CD14-positive monocyte (primary cell): ENCODE measurements around the gene OSBPL1A. TPM values are rescaled to one million over a fixed set of nuclear protein-coding genes. Genes with fewer than 3 reads are reported as not detected.

Experiments used
- DNase-seq, 3 donors: peaks; one replicate each; pipeline ENCODE4 v3.0.0-alpha.2; 2011 to 2022
- H2AFZ ChIP-seq: 2 replicates; pipeline ENCODE4 v1.6.0; 2012; ENCODE audit warnings: mild to moderate bottlenecking, low read depth, low read length, inconsistent platforms; ENCODE audit not compliant: insufficient read depth, poor library complexity, severe bottlenecking
- H3K27ac ChIP-seq, 2 donors: 1 replicate in 1 of 2; 2 replicates in 1 of 2; pipeline ENCODE4 v1.5.1; 2012 to 2013; ENCODE audit warnings: low read length in 2 of 2, control low read depth in 1 of 2, inconsistent platforms in 1 of 2, low read depth in 1 of 2, mild to moderate bottlenecking in 1 of 2
- H3K27me3 ChIP-seq, 2 donors: one replicate each; pipeline versions ENCODE4 v1.6.0 to v1.6.1; 2011 to 2013; ENCODE audit warnings: low read length in 2 of 2; ENCODE audit not compliant: control insufficient read depth in 2 of 2, insufficient read depth in 2 of 2
- H3K36me3 ChIP-seq, 2 donors: replicated peaks in 1 of 2; 1 replicate in 1 of 2; 2 replicates in 1 of 2; pipeline versions ENCODE4 v1.5.1 to v1.6.1; 2012 to 2013; ENCODE audit warnings: low read length in 2 of 2, control low read depth in 1 of 2, inconsistent platforms in 1 of 2, mild to moderate bottlenecking in 1 of 2; ENCODE audit not compliant: insufficient read depth in 2 of 2, control insufficient read depth in 1 of 2
- H3K4me1 ChIP-seq, 2 donors: 1 replicate in 1 of 2; 2 replicates in 1 of 2; pipeline versions ENCODE4 v1.5.1 to v1.6.1; 2012 to 2013; ENCODE audit warnings: low read length in 2 of 2, control low read depth in 1 of 2, inconsistent platforms in 1 of 2, mild to moderate bottlenecking in 1 of 2, moderate library complexity in 1 of 2; ENCODE audit not compliant: insufficient read depth in 2 of 2, control insufficient read depth in 1 of 2
- H3K4me2 ChIP-seq: replicated peaks from 2 replicates; pipeline ENCODE3; 2012; ENCODE audit warnings: low read length, moderate library complexity, mild to moderate bottlenecking; ENCODE audit not compliant: poor library complexity, severe bottlenecking; ENCODE audit errors: extremely low read depth
- H3K4me3 ChIP-seq, 3 experiments: fragments of 200-600 bp in 1 of 3; sonication (generic) in 1 of 3; replicated peaks in 1 of 3; 1 replicate in 2 of 3; 2 replicates in 1 of 3; pipeline ENCODE4 v1.5.1; 2011 to 2013; ENCODE audit warnings: low read length in 3 of 3, mild to moderate bottlenecking in 3 of 3, control low read depth in 2 of 3, low read depth in 2 of 3, inconsistent platforms in 1 of 3, moderate library complexity in 1 of 3
- H3K79me2 ChIP-seq: 2 replicates; pipeline ENCODE4 v1.6.0; 2012; ENCODE audit warnings: mild to moderate bottlenecking, control low read depth, inconsistent platforms, low read length, moderate library complexity; ENCODE audit not compliant: insufficient read depth
- H3K9ac ChIP-seq: 2 replicates; pipeline ENCODE4 v1.6.0; 2017; ENCODE audit warnings: low read length, mild to moderate bottlenecking; ENCODE audit not compliant: insufficient read depth, poor library complexity, severe bottlenecking
- H3K9me3 ChIP-seq, 2 donors: replicated peaks in 1 of 2; 1 replicate in 1 of 2; 2 replicates in 1 of 2; pipeline versions ENCODE4 v1.5.1 to v1.6.1; 2012 to 2013; ENCODE audit warnings: low read length in 2 of 2, control low read depth in 1 of 2; ENCODE audit not compliant: control insufficient read depth in 1 of 2, insufficient read depth in 1 of 2
- H4K20me1 ChIP-seq: 2 replicates; pipeline ENCODE4 v1.6.0; 2012; ENCODE audit warnings: mild to moderate bottlenecking, low read length, control low read depth, moderate library complexity; ENCODE audit not compliant: insufficient read depth
- H3K27ac Mint-ChIP-seq, 7 donors: one replicate each; pipeline ENCODE4 v1.8.0; 2020; ENCODE audit warnings: mild to moderate bottlenecking in 7 of 7, mixed read lengths in 7 of 7, moderate library complexity in 6 of 7, inconsistent platforms in 2 of 7
- H3K27me3 Mint-ChIP-seq, 3 donors: one replicate each; pipeline ENCODE4 v1.8.0; 2021 to 2022; ENCODE audit warnings: low read depth in 3 of 3, mild to moderate bottlenecking in 3 of 3, mixed read lengths in 3 of 3, moderate library complexity in 3 of 3, inconsistent platforms in 1 of 3
- H3K36me3 Mint-ChIP-seq, 2 donors: one replicate each; pipeline ENCODE4 v1.8.0; 2020; ENCODE audit warnings: mixed read lengths in 2 of 2, inconsistent platforms in 1 of 2, mild to moderate bottlenecking in 1 of 2
- H3K4me1 Mint-ChIP-seq: one replicate; pipeline ENCODE4 v1.8.0; 2020; ENCODE audit warnings: mild to moderate bottlenecking, mixed read lengths
- H3K4me3 Mint-ChIP-seq, 2 donors: one replicate each; pipeline ENCODE4 v1.8.0; 2020; ENCODE audit warnings: mild to moderate bottlenecking in 2 of 2, mixed read lengths in 2 of 2, moderate library complexity in 1 of 2
- H3K9me3 Mint-ChIP-seq, 7 donors: one replicate each; pipeline ENCODE4 v1.8.0; 2020 to 2022; ENCODE audit warnings: mixed read lengths in 7 of 7, mild to moderate bottlenecking in 6 of 7, moderate library complexity in 6 of 7, inconsistent platforms in 2 of 7
- WGBS: methylation state at CpG from one replicate; pipeline ENCODE4 v1.1.5; 2013; ENCODE audit warnings: missing lambda C conversion rate; ENCODE audit not compliant: insufficient coverage; 5-methylcytosine and 5-hydroxymethylcytosine counted together
- intact Hi-C, 2 donors: fragments of 100-400 bp; cut with micrococcal nuclease; formaldehyde crosslinking; loops; one replicate each; pipeline versions ENCODE4 v1.15.0 to v1.15.1; 2023
- polyA plus RNA-seq, 3 donors: library from polyadenylated mRNA; depleted of rRNA in 1 of 3; unstranded in 2 of 3; stranded (reverse) in 1 of 3; fragments of 300-500 nt in 2 of 3; fragments of >200 nt in 1 of 3; fragmentation: Illumina TruSeq in 2 of 3; gene quantifications; 1 replicate in 2 of 3; 2 replicates in 1 of 3; pipeline ENCODE4 v1.2.3, GENCODE V29; 2012 to 2021
- TF ChIP-seq, protein P1 (sequence below): fragments of 200-600 bp; IDR thresholded peaks from one replicate; pipeline ENCODE4 v1.8.0; 2022; ENCODE audit warnings: antibody characterized with exemption, mild to moderate bottlenecking

OSBPL1A gene
- polyA plus RNA-seq, 3 donors, result 6.3 to 9.1 (median 7.1) TPM

- no peak overlapping the region for H3K4me3 Mint-ChIP-seq
- Histone ChIP-seq H3K9me3 (no peaks in the 10 kb centered on the region), H3K27me3 (peaks cover 0 to 14% of the 10 kb centered on the region in 2 donors), H3K4me3 (no peak overlapping the region), H3K79me2 (no peaks in the 10 kb centered on the region), H3K4me2 (no peak overlapping the region), H2AFZ (no peak overlapping the region), H3K36me3 (no peaks in the 10 kb centered on the region), H3K27ac (no peak overlapping the region), H4K20me1 (no peaks in the 10 kb centered on the region), H3K9ac (no peak overlapping the region), H3K4me1 (peaks cover 17 to 20% of the 10 kb centered on the region in 2 donors)
- no peak overlapping the region for H3K27ac Mint-ChIP-seq
- DNase-seq, result no peak
- TF ChIP-seq, protein P1, sequence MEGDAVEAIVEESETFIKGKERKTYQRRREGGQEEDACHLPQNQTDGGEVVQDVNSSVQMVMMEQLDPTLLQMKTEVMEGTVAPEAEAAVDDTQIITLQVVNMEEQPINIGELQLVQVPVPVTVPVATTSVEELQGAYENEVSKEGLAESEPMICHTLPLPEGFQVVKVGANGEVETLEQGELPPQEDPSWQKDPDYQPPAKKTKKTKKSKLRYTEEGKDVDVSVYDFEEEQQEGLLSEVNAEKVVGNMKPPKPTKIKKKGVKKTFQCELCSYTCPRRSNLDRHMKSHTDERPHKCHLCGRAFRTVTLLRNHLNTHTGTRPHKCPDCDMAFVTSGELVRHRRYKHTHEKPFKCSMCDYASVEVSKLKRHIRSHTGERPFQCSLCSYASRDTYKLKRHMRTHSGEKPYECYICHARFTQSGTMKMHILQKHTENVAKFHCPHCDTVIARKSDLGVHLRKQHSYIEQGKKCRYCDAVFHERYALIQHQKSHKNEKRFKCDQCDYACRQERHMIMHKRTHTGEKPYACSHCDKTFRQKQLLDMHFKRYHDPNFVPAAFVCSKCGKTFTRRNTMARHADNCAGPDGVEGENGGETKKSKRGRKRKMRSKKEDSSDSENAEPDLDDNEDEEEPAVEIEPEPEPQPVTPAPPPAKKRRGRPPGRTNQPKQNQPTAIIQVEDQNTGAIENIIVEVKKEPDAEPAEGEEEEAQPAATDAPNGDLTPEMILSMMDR, result no peak
- peaks cover 0 to 8% (median 4%) of the 10 kb centered on the region in 7 donors for H3K9me3 Mint-ChIP-seq
- H3K27me3 Mint-ChIP-seq, result peaks cover 13 to 15% (median 14%) of the 10 kb centered on the region in 3 donors
- H3K36me3 Mint-ChIP-seq, result no peaks in the 10 kb centered on the region
- H3K4me1 Mint-ChIP-seq, result peaks cover 17% of the 10 kb centered on the region
- intact Hi-C loops, result no loop called here
Measured at GRCh38 chr18:24142376-24142775, 255.2 kb downstream of the OSBPL1A start.

DNA sequence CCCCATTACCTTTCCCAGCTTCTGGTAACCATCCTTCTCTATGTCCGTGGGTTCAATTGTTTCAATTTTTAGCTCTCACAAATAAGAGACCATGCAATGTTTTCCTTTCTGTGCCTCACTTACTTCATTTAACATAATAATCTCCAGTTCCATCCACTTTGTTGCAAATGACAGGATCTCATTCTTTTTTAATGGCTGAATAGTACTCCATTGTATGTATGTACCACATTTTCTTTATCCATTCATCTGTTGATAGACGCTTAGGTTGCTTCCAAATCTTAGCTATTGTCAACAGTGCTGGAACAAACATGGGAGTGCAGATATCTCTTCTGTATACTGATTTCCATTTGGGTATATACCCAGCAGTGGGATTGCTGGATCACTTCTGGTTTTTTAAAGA lies 256.9 kb downstream of the OSBPL1A start:
- TF ChIP-seq, protein P1, result no peak
- Histone ChIP-seq H3K9me3 (no peaks in the 10 kb centered on the region), H3K79me2 (no peaks in the 10 kb centered on the region), H3K36me3 (peaks cover 2 to 7% of the 10 kb centered on the region in 2 donors), H3K4me3 (no peak overlapping the region), H3K27me3 (peaks cover 0 to 14% of the 10 kb centered on the region in 2 donors), H3K9ac (no peak overlapping the region), H3K4me1 (peaks cover 17 to 20% of the 10 kb centered on the region in 2 donors), H4K20me1 (no peaks in the 10 kb centered on the region), H3K27ac (no peak overlapping the region), H2AFZ (no peak overlapping the region), H3K4me2 (no peak overlapping the region)
- Mint-ChIP-seq H3K4me1 (peaks cover 17% of the 10 kb centered on the region), H3K4me3 (no peak overlapping the region), H3K36me3 (peaks cover 10 to 13% of the 10 kb centered on the region in 2 donors), H3K9me3 (peaks cover 0 to 8% (median 4%) of the 10 kb centered on the region in 7 donors), H3K27me3 (peaks cover 14 to 15% (median 14%) of the 10 kb centered on the region in 3 donors), H3K27ac (no peak overlapping the region)
- intact Hi-C loops, result no loop called here
- DNase-seq, result no peak
- WGBS, result 100% methylated on average over 1 of the region's 2 CpGs
